ENCODE data around the gene NIPAL3. TPM values are rescaled to one million over a fixed set of nuclear protein-coding genes. Genes with fewer than 3 reads are reported as not detected.
"Not testable (repeated sequence)": the region's sequence is repeated elsewhere in the genome, so short reads cannot be mapped to it uniquely, and the experiment has no call there.

Gene NIPAL3
- total and polyA plus RNA-seq, 3 experiments from 2014 or later, result 31.3 to 55.5 (median 33.2) TPM

- H3K9me3 ChIP-seq (ENCODE audit: low read length); POLR2A ChIA-PET; DNase-seq; H3K27me3 ChIP-seq (ENCODE audit: insufficient read depth, low read length, poor library complexity, severe bottlenecking); H3K9me3 Mint-ChIP-seq; H3K4me3 ChIP-seq (ENCODE audit: low read length); H3K27ac ChIP-seq (ENCODE audit: low read depth, low read length); H3K4me3 Mint-ChIP-seq; H3K27me3 Mint-ChIP-seq: not testable (repeated sequence)
- H3K36me3 Mint-ChIP-seq, result peaks cover 9 to 74% (median 27%) of the 10 kb centered on the region in 3 donors
- peaks cover 45 to 79% (median 72%) of the 10 kb centered on the region in 3 donors for H3K4me1 Mint-ChIP-seq
- H3K27ac Mint-ChIP-seq, result peak overlapping the region in 5 of 8 donors; percentile 31 to 94 (median 37)
- Histone ChIP-seq H3K36me3 (ENCODE audit: insufficient read depth, low read length) (peaks cover 21% of the 10 kb centered on the region), H3K4me1 (ENCODE audit: insufficient read depth, low read length) (peaks cover 59% of the 10 kb centered on the region)
- CTCF ChIA-PET, result interaction anchor here (0.6 to 1.7 kb wide), 4 partner anchors 11 to 124 kb away, joined by 3 to 7 read pairs (median 4); no protein-coding TSS in a partner anchor
Measured at GRCh38 chr1:24515671-24516209, 100.1 kb downstream of the NIPAL3 start.

- peaks cover 0 to 1% (median 0%) of the 10 kb centered on the region in 5 donors for H3K9me3 Mint-ChIP-seq
- no peak overlapping the region for H3K4me3 ChIP-seq (ENCODE audit: low read length)
- peak overlapping the region in 1 of 7 donors; percentile 45 for H3K4me3 Mint-ChIP-seq
- no peak for DNase-seq
- H3K27ac Mint-ChIP-seq, result peak overlapping the region in 7 of 8 donors; percentile 9 to 81 (median 62)
- no peaks in the 10 kb centered on the region for H3K27me3 ChIP-seq (ENCODE audit: insufficient read depth, low read length, poor library complexity, severe bottlenecking)
- H3K36me3 ChIP-seq (ENCODE audit: insufficient read depth, low read length), result peaks cover 19% of the 10 kb centered on the region
- no peaks in the 10 kb centered on the region for H3K27me3 Mint-ChIP-seq
- ChIA-PET POLR2A (interaction anchor here (0.6 kb wide), 1 partner anchor 23 kb away, joined by 3 read pairs; no protein-coding TSS in a partner anchor), CTCF (no interaction called here)
- H3K4me1 ChIP-seq (ENCODE audit: insufficient read depth, low read length), result peaks cover 52% of the 10 kb centered on the region
- no peak overlapping the region for H3K27ac ChIP-seq (ENCODE audit: low read depth, low read length)
- H3K9me3 ChIP-seq (ENCODE audit: low read length), result no peaks in the 10 kb centered on the region
- peaks cover 40 to 75% (median 65%) of the 10 kb centered on the region in 3 donors for H3K4me1 Mint-ChIP-seq
- H3K36me3 Mint-ChIP-seq, result peaks cover 9 to 76% (median 26%) of the 10 kb centered on the region in 3 donors
Measured at GRCh38 chr1:24516506-24516905, 100.9 kb downstream of the NIPAL3 start.

- Histone ChIP-seq H3K4me3 (ENCODE audit: low read length) (no peak overlapping the region), H3K9me3 (ENCODE audit: low read length) (no peaks in the 10 kb centered on the region), H3K27ac (ENCODE audit: low read depth, low read length) (no peak overlapping the region), H3K4me1 (ENCODE audit: insufficient read depth, low read length) (peaks cover 44% of the 10 kb centered on the region), H3K27me3 (ENCODE audit: insufficient read depth, low read length, poor library complexity, severe bottlenecking) (no peaks in the 10 kb centered on the region), H3K36me3 (ENCODE audit: insufficient read depth, low read length) (peaks cover 15% of the 10 kb centered on the region)
- ChIA-PET POLR2A (interaction anchor here (1.3 kb wide), 1 partner anchor 15 kb away, joined by 4 read pairs; the partner anchor contains the start of gene RCAN3), CTCF (interaction anchor here (0.7 to 1.8 kb wide), 5 partner anchors 9 to 126 kb away, joined by 3 to 6 read pairs (median 5); no protein-coding TSS in a partner anchor)
- no peak for DNase-seq
- Mint-ChIP-seq H3K36me3 (peaks cover 9 to 76% (median 23%) of the 10 kb centered on the region in 3 donors), H3K4me1 (peaks cover 38 to 72% (median 62%) of the 10 kb centered on the region in 3 donors), H3K4me3 (no peak overlapping the region), H3K27me3 (no peaks in the 10 kb centered on the region), H3K27ac (peak overlapping the region in 1 of 8 donors; percentile 40), H3K9me3 (peaks cover 0 to 1% (median 0%) of the 10 kb centered on the region in 5 donors)
Measured at GRCh38 chr1:24517898-24518297, 102.3 kb downstream of the NIPAL3 start.

- Histone ChIP-seq H3K4me1 (ENCODE audit: insufficient read depth, low read length) (peaks cover 28% of the 10 kb centered on the region), H3K36me3 (ENCODE audit: insufficient read depth, low read length) (peaks cover 13% of the 10 kb centered on the region)
- POLR2A ChIA-PET; DNase-seq; H3K4me3 ChIP-seq (ENCODE audit: low read length); H3K4me3 Mint-ChIP-seq; H3K9me3 ChIP-seq (ENCODE audit: low read length); H3K9me3 Mint-ChIP-seq; H3K27me3 Mint-ChIP-seq; H3K27me3 ChIP-seq (ENCODE audit: insufficient read depth, low read length, poor library complexity, severe bottlenecking); H3K27ac ChIP-seq (ENCODE audit: low read depth, low read length): not testable (repeated sequence)
- Mint-ChIP-seq H3K4me1 (peaks cover 34 to 66% (median 58%) of the 10 kb centered on the region in 3 donors), H3K36me3 (peaks cover 5 to 75% (median 22%) of the 10 kb centered on the region in 3 donors), H3K27ac (peak overlapping the region in 5 of 8 donors; percentile 5 to 71 (median 43))
- CTCF ChIA-PET, result interaction anchor here (0.9 kb wide), 1 partner anchor 129 kb away, joined by 3 read pairs; no protein-coding TSS in a partner anchor
Measured at GRCh38 chr1:24520282-24520681, 104.7 kb downstream of the NIPAL3 start.

Other genes with a start within 250 kb of the NIPAL3 start
- gene IFNLR1, start 228.5 kb upstream of the NIPAL3 start, total RNA-seq, result 1 to 10 TPM; 5.4 to 6.1 TPM
- 3.1 TPM for gene IFNLR1, start 228.5 kb upstream of the NIPAL3 start, polyA plus RNA-seq
- under 1 TPM; 0.13 to 0.29 TPM for gene GRHL3, start 96.4 kb upstream of the NIPAL3 start, total RNA-seq
- not detected for gene GRHL3, start 96.4 kb upstream of the NIPAL3 start, polyA plus RNA-seq
- gene STPG1, start 2.0 kb upstream of the NIPAL3 start, total RNA-seq, result 1 to 10 TPM; 5.1 to 5.6 TPM
- gene STPG1, start 2.0 kb upstream of the NIPAL3 start, polyA plus RNA-seq, result 4.9 TPM
- gene RCAN3, start 87.0 kb downstream of the NIPAL3 start, total RNA-seq, result 10 to 100 TPM; 62.6 to 64.0 TPM
- 66.7 TPM for gene RCAN3, start 87.0 kb downstream of the NIPAL3 start, polyA plus RNA-seq
- gene NCMAP, start 140.3 kb downstream of the NIPAL3 start, total RNA-seq, result under 1 TPM in 1 of 2 experiments, not detected in 1; 0.04 TPM
- gene NCMAP, start 140.3 kb downstream of the NIPAL3 start, polyA plus RNA-seq, result not detected
- 100 to 1,000 TPM; 226 to 244 TPM for gene SRRM1, start 227.5 kb downstream of the NIPAL3 start, total RNA-seq
- 239 TPM for gene SRRM1, start 227.5 kb downstream of the NIPAL3 start, polyA plus RNA-seq

Data from CD8-positive, alpha-beta memory T cell (primary cell).